ENCODE measurements around the gene ABCB9.
"Not testable (repeated sequence)": the region's sequence is repeated elsewhere in the genome, so short reads cannot be mapped to it uniquely, and the experiment has no call there.

The ABCB9 gene
- long read RNA-seq, donor 1, partial matches to known transcripts: 185 of 342 reads
- long read RNA-seq, donor 1, other reads (novel, unspliced or antisense): 157 of 342 reads
- long read RNA-seq, donor 2, partial matches to known transcripts: 103 of 146 reads
- long read RNA-seq, donor 2, other reads (novel, unspliced or antisense): 42 of 146 reads
- long read RNA-seq, donor 3, partial matches to known transcripts: 0 of 1 reads
- long read RNA-seq, donor 3, other reads (novel, unspliced or antisense): 0 of 1 reads
- long read RNA-seq, donor 4, partial matches to known transcripts: 144 of 220 reads
- long read RNA-seq, donor 4, other reads (novel, unspliced or antisense): 74 of 220 reads
- long read RNA-seq, donor 5, partial matches to known transcripts: 0 of 2 reads
- long read RNA-seq, donor 5, other reads (novel, unspliced or antisense): 0 of 2 reads
- long read RNA-seq, donor 6, partial matches to known transcripts: 118 of 185 reads
- long read RNA-seq, donor 6, other reads (novel, unspliced or antisense): 66 of 185 reads
- long read RNA-seq, donor 7, partial matches to known transcripts: 306 of 451 reads
- long read RNA-seq, donor 7, other reads (novel, unspliced or antisense): 144 of 451 reads
- long read RNA-seq, donor 8, partial matches to known transcripts: 0 of 1 reads
- long read RNA-seq, donor 8, other reads (novel, unspliced or antisense): 0 of 1 reads

DNA sequence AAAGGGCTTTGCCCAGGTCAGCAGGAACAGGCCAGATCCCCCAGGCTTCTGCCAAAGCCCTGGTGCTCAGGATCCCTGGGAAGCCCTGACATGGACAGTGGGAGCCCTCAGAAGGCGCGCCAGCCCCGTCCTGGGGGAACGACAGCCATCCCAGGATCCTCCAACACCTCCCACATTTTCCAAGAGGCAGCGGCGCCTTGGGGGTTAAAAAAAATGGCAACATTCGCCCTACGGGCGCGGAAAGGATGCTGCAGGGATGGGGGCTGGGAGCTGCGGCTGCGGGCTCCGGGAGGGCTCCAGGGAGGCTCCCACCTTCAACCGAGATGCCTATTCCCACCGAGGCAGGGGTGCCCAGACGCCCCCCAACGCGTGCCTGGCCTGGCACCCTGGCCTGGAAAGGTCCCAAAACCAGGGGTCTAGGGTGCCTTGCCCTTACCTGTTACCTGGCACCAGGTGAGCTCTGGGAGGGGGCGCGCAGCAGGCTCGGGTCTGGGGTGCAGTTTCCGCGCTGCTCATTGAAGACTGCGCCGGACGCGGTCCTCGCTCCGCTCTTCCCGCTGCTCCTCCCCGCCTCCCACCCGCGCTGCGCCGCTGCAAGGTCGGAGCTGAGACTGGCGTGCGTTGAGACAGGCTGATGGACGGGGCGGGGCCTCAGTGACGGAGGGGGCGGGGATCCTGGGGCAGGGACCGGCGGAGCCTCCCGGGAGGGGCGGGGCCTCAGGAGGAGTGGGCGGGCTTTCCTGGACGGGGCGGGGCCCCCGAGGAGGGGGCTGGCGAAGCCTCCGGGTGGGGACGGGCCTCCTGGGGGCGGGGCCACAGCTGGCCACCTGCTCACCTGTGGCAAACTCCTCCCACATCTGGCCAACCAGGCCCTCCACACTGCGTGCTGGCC, at the start of gene ABCB9:
ABCB9 (minus strand) TSS at position 613 of the 892 bp plus-strand sequence. CDS start 6,228 bp downstream, outside the sequence.
- peak; percentile 63 for DNase-seq

DNA sequence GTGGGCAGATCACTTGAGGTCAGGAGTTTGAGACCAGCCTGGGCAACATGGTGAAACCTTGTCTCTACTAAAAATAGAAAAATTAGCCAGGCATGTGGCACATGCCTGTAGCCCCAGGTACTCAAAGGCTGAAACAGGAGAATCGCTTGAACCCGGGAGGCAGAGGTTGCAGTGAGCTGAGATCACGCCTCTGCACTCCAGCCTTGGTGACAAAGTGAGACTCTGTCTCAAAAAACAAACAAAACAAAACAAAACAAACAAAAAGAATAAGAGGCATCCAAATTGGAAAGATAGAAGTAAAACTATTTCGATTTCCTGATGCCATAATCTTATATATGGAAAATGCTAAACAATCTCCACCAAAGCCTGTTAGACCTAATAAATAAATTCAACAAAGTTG, 48.2 kb upstream of the ABCB9 start:
- not testable (repeated sequence) for DNase-seq

DNA sequence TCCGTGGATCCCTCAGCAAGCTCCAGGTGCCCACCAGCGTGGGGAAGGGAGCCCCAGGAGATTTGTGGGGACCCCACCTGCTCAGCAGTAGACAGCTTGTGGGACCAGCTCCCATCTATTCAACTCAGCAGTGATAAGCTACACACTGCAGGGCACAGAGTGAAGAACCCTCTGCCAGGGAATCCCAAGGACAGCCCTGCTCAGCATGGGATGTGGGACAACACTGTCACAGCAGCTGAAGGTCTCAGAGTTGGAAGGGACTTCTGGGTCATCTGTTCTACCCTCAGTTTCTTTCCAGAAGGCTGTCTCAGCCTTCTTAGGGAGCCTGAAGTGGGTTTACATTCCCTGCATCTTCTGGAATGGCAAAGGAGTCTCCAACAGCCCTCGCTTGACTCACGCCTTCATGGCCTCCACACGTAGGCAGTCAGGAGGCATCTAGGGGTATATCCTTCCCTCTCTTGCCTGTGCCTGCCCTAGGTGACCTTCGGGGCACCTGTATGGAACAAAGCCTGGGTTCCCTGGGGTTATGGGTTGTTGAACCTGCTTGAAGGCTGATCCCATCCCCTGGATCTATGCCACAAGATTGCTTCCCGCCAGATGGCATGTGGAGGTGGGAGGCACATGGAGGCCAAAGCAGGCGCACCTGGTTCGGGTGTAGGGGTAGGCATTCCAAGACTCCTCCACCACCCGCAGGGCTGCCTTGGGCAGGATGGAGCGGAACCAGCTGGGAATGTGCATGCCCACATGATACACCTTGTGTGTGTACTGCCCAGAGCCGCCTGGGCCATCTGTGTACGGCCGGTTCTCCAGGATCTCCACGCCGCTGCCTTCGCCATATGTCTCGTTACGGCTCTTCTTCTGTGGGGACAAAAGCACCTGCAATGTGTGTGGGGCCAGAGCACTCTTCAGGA, 47.2 kb upstream of the ABCB9 start:
- DNase-seq: no peak

DNA sequence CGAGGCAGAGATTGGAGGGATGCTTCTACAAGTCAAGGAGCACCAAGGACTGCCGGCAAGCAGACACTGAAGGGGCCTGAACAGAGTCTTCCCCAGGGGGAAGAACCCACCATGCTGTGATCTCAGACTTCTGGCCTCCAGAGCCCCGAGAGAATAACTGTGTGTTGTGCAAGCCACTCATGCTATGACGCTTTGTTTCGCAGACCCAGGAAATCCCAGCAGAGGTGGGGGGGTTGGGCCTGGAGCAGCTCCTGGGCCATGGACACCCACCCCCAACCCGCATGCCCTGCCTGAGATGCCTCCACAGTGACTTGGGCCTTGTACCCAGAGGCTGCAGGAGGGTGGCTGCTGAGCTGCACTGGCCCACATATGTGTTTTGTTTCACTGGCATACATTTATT, 45.4 kb upstream of the ABCB9 start:
- no peak for DNase-seq

DNA sequence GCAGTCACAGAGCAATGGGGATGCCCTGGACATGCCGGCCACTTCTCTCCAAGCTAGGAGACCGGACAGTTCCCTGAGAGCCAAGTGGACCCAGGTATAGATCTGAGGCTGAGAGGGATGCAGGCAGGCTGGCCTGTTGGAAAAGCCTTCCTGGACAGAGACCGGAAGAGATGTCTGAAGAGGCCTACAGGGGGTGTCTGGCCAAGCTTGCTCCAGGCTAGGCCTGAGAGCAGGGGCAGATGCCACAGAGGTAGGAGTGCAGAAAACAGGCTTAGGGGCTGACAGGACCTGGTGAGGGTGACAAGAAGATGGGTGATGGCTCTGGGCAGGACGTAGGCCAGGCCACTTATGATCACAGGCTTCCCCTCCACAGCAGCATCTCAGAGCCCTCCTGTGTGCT, 44.4 kb upstream of the ABCB9 start:
- DNase-seq: no peak

DNA sequence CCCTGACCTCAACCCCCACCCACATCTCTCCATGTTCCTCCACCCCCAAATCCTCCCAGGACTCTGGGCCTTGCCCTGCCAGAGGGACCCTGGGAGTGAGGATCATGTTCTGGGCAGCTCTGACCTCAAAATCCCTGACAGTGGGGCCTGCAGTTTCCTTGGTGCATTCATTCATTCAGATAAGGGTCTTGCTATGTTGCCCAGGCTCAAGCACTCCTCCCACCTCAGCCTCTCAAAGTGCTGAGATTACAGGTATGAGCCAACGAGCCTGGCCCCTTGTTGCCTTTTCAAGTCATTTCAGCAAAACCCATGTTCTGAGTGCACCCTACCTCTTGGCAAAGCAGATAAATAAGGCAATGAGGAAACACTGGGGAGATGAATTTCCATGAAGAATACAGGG, 43.8 kb upstream of the ABCB9 start:
- DNase-seq: no peak

DNA sequence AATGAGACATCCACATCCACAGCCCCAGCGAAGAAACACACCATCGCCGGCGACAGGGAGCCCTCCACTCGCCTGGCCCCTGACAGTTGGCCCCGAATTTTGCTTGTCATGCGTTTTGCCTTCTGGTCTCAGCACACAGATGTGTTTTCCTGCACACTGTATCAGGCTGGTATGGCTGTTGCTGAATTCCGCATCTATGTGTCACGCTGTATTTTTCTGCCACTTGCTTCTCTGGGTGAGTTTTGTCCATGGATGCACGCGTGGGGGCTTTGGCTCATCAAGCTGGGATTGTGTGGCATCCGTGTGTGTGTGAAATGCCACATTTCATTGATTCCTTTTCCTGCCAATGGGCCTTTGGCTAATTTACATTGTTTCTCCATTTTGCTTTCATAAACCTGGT, 40.7 kb upstream of the ABCB9 start:
- no peak for DNase-seq

DNA sequence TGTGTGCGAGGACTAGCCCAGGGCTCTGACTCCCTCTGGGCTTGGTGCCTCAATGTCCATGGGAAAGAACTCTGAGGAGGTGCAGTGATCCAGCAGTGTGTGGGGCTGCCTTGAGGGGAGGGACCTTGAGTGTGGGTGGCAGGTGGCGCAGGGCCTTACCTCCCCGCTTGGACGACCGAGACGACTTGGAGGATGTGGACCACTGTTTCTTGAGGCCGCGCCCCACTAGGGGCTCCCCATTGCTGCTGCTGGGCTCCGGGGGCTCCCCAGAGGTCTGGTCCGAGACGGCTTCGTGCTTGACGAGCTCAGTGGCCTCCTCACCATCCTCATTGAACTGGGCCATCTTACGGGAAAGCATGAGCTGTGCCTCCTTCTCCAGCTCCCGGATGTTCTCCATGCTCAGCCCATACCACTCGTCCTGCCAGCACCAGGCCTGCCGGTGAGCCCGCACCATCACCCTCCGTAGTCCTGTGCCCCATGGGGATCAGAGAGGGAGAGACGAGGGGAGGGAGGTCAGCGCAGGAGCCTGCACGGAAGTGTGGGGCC, 38.9 kb upstream of the ABCB9 start:
- no peak for DNase-seq

DNA sequence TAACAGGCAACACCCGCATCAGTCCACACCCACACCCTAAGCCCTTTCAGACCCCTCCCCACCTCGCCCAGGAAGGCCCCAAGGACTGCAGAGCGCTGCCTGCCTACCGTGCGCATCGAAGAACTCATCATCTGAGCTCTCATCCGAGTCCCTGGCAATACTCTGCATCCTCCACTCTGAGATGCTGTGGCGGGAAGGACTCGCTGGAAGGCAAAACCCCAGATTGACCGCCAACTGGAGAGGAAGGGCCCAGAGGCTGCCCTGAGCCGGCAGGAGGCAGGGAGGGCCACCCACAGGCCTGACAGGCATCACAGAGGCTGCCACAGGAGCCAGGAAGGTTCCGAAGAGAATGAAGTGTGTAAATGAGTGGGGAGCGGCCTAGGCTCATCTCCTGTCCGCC, 38.0 kb upstream of the ABCB9 start:
- DNase-seq: no peak

DNA sequence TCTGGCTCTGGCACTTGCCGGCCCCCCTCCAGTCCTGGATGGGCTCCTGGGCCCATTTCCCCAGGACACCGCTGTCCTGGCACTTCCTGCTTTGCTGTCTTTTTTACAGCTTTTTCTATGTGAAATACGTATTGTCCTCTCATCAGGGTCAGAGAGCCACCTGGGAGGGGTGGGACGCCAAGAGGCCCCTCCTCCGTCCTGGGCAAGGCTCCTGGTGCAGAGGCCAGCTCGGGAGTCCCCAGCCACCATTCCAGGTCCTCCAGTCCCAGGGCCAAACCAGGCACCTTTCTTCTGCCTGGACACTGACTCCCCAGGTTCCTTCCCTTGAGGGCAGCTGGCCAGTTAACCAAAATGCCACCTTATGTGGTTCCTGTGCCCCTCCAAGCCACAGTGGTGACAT, 37.0 kb upstream of the ABCB9 start:
- no peak for DNase-seq

DNA sequence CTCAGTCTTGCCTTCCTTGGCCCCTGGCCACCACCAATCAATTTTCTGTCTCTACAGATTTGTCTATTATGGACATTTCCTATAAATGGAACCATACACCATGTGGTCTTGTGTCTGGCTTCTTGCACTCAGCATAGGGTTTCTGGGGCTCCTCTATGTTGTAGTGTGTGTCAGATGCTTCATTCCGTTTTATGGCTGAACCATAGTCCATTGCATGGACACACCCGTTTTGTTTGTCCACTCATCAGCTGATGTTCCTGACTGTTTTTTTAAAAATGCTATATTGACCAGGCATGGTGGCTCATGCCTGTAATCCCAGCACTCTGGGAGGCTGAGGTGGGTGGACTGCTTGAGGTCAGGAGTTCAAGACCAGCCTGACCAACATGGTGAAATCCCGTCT, 35.2 kb upstream of the ABCB9 start:
- no peak for DNase-seq

DNA sequence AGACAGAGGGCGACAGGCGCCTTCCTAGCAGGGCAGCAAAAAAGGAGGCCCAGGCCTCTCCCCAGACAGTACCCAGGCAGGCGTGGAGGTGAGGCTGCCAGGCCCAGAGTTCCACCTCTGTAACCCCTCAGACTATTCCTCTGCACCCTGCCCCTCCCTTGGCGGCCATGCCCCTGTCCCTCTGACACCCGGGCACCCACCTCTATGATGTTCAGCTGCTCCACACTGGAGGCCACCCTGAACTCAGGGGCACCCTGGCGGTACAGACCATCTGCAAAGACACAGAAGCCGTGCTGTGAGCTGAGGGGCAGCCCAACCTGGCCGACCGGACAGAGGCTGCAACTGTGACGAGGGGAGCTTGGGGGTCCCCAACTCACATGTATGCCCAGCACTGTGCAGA, 34.3 kb upstream of the ABCB9 start:
- DNase-seq: no peak

DNA sequence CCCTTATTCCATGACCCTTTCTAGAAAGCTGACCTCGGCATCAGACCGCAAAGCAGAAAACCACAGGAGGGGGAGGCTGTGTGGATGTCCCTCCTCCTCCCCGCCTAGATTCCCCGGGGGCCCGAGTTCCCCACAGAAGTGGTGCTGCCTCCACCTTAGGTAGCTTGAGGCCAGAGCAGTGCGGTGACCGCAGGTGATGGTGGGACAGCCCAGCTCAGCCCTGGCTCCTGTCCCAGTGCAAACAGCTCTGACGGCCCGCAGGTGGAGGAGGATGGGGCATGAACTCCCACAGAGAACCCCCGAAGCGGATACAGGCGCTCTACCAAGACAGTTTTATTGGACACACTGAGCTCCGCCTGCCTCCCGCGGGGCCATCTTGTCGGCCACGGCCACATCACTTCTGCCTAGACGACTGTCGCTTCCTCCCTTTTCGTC, 33.7 kb upstream of the ABCB9 start:
- DNase-seq: no peak

DNA sequence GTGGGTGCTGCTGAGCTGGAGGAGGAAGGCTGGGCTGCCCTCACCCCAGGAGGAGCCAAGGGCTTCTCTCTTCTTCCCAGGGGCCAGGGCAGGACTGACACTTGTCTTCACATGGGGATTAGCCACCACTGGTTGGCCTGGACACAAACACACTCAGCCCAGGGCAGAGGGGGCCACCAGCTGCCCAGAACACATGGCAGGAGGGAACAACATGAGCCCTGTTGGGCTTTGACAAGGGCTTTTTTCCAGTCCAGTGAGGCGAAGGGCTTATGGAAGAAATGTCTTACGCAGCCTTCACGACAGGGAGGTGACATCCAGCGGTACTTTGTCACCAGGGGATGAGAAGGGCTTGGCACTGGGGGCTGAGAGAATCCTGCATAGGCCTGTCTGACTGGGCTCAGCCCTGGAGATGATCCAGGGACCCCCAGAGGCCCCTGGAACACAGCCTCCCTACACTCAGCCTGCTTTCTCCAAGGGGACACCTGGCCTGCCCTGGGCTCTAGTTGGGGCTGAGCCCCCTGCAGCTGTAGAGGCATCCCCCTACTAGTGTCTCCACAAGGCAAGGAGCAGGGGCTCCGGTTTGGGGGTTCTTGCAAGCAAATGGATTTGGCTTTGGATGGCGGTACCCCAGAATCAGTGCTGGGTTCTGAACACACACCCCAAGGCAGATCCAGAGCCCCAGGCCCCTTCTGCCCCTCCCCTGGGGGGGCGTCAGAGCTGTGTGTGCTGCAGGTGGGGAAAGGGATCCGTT, 33.1 kb upstream of the ABCB9 start:
- no peak for DNase-seq

DNA sequence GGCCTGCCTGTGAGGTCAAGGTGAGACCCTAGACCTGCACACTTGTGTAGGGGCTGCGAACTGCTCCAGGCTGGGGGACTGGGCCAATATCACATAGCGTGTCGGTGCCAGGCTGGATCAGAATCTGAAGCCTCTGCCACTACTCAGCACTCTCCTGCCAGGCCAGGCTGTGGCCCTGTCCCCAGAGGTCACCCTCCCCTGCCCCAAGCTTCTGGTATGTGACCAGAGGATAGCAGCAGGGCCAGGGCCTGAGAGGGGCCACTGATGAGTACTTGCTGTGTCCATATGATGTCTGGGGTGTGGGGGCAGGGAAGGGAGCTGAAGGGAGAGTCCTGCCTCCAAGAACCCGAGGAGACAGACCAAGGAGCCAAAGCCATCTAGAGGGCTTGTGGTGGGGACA, 32.1 kb upstream of the ABCB9 start:
- no peak for DNase-seq

DNA sequence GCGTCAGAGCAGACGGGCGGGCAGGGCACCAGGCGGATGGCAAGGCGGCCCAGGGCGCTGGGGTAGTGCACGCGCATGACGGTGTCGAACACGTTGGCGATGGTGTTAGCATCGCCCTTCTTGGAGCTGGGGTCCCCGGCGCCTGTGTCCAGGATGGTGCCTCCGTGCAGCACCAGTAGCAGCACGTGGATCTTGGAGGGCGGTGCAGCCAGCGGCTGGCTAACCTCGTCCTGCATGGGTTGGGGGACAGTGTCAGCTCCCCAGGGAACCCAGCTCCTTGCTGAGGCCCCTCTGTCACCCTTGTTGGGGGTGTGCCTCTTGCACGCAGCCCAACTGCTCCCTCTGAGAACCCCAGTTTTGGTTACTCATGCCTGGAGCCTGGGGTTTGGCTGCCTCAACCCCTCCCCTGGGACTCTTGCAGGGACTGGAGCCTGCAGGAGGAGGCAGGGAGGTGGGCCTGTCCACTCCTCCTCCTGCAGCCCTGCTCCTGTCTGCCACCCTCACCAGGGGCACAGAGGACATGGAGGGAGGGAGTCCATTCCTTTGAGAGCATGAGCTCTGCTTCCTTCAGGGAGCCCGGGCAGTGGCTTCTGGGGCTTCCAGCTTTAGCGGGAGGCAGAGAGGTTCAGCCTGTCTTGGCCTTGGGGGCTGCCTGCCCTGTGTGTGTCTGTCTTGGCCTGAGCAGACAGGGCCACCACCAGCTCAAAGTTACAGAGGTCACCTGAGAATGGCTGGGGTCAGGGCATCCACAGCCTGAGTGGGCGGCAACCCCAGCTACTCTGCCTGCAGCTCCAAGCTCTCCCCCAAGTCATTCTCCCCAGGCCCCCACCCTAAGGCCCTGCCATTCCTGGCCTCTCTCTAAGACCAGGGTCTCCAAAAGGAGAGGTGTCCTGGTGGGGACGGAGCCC, 31.3 kb upstream of the ABCB9 start:
- DNase-seq: no peak

DNA sequence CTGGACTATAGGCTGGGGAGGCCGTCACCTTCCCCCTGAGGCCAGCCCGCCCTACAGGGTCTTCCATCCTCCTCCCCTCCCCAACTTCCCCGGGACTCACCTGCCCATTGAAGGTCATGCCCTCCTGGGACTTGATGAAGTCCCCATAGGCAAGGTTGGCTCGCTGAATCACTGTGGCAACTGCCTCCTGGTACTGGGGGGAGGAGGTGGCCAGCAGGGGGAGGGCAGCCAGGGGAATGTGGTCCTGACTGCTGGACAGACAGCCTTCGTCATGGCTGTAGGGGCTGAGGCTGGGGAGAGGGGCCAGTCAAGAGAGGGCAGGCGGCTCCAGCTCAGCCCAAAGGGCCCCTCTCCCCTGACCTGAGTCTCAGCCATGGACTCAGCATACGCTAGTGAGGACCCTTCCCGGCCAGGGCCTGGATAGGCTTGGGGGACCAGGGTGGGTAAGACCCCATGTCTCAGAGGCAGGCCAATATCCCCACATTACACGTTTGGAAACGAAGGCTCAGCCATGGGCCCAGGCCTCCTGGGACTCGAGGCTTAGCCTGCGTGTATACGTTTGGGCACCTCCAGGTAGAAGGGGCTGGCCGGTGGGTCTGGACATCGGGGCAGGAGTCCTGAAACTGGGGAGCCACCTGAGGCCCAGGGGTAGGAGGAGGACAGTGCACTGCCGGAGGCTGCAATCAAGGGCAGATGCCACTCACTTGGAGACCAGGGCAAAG, 30.5 kb upstream of the ABCB9 start:
- DNase-seq: no peak

DNA sequence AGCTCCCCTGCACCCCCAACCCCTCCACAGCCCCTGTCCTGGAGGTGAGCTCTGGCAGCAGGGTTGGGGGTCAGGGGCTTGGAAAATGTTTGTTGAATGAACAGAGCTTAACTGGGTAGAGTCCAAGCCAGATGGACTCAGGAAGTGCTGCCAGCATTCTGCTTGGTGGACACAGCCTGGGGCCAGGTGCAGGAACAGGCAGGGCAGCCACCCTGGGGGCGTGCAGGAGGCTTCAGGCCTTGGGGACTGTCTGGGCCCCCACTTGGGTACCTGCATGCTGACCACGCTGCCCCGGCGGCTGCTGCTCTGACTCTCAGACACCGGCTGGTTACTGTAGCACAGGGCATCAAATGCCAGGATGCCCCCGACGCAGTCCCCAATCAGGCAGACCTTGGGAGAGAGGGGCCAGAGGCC, 29.9 kb upstream of the ABCB9 start:
- no peak for DNase-seq

Measured in right kidney (tissue), 9 donors.